Heart left ventricle (tissue), 16 donors: ENCODE measurements around the gene GRIP1. TPM values are rescaled to one million over a fixed set of nuclear protein-coding genes. Genes with fewer than 3 reads are reported as not detected.

Experiments used
- ATAC-seq, 4 donors: fragments of 200-7000 bp; cut with Tn5 transposase; one replicate each; pipeline ENCODE4 v1.9.1; 2020 to 2022; ENCODE audit warnings: moderate library complexity in 4 of 4, mild to moderate bottlenecking in 3 of 4, moderate number of reproducible peaks in 1 of 4
- DNase-seq, 5 donors: peaks; one replicate each; pipeline ENCODE4 v3.0.0-alpha.2; 2020
- H3K27ac ChIP-seq, 12 donors: fragments of 200-600 bp; sonication (generic) in 4 of 12; one replicate each; pipeline versions ENCODE4 v1.5.0 to v1.8.0; 2016 to 2022; ENCODE audit warnings: mild to moderate bottlenecking in 2 of 12
- H3K27me3 ChIP-seq, 9 donors: fragments of 200-600 bp; sonication (generic) in 2 of 9; one replicate each; pipeline versions ENCODE4 v1.5.1 to v1.8.0; 2016 to 2022; ENCODE audit warnings: mild to moderate bottlenecking in 3 of 9
- H3K36me3 ChIP-seq, 9 donors: fragments of 200-600 bp; sonication (generic) in 2 of 9; one replicate each; pipeline versions ENCODE4 v1.5.0 to v1.8.0; 2018 to 2022; ENCODE audit warnings: mild to moderate bottlenecking in 2 of 9
- H3K4me1 ChIP-seq, 12 donors: fragments of 200-600 bp; sonication (generic) in 4 of 12; one replicate each; pipeline versions ENCODE4 v1.5.0 to v1.8.0; 2016 to 2022; ENCODE audit warnings: mild to moderate bottlenecking in 3 of 12
- H3K4me3 ChIP-seq, 12 donors: fragments of 200-600 bp; sonication (generic) in 4 of 12; one replicate each; pipeline versions ENCODE4 v1.5.0 to v1.8.0; 2017 to 2022; ENCODE audit warnings: mild to moderate bottlenecking in 9 of 12, moderate library complexity in 4 of 12
- H3K9me3 ChIP-seq, 12 donors: fragments of 200-600 bp; sonication (generic) in 4 of 12; one replicate each; pipeline versions ENCODE4 v1.5.0 to v1.8.0; 2016 to 2022; ENCODE audit warnings: mild to moderate bottlenecking in 1 of 12
- CTCF ChIP-seq, 12 donors: fragments of 200-600 bp; sonication (generic) in 4 of 12; IDR thresholded peaks; one replicate each; pipeline versions ENCODE4 v1.5.0 to v1.8.0; 2018 to 2022; ENCODE audit warnings: antibody characterized with exemption in 12 of 12, mild to moderate bottlenecking in 5 of 12
- POLR2A ChIP-seq, 2 donors: fragments of 450-650 bp; IDR thresholded peaks; one replicate each; pipeline ENCODE4 v1.6.1; 2017; ENCODE audit warnings: antibody characterized with exemption in 2 of 2, mild to moderate bottlenecking in 2 of 2, moderate library complexity in 2 of 2
- WGBS, 4 donors: extraction: QIAGEN DNeasy Blood & Tissue Kit in 2 of 4; methylation state at CpG; one replicate each; pipeline versions ENCODE4 v1.1.5 to v1.1.7; 2013 to 2018; 5-methylcytosine and 5-hydroxymethylcytosine counted together
- intact Hi-C, 10 donors: fragments of 100-400 bp; cut with DNase I; formaldehyde crosslinking; loops; one replicate each; pipeline versions ENCODE4 v1.11.1 to v1.14.2; 2022
- polyA plus RNA-seq, 2 donors: library from polyadenylated mRNA; stranded (reverse); fragments of 200-250 nt; gene quantifications; one replicate each; pipeline ENCODE4 v1.2.3, GENCODE V29; 2013
- total RNA-seq, 9 donors: library from RNA; depleted of rRNA in 2 of 9; stranded (reverse); fragments of >200 nt in 2 of 9; fragmentation: NEBNext Ultra II Directional in 3 of 9; extraction: Animal tissue kit (Norgen Biotek cat#: 25700) in 3 of 9; gene quantifications; one replicate each; pipeline versions ENCODE4 v1.1.0 to v1.2.4, GENCODE V29; 2016 to 2023
- donor health status: ischemic (EF 13 %, LVEDD 7.1; RV severe dilation, severe dysfunction).
- donor health status: healthy with polysubstance abuse.
- donor health status: DM: no; HTN: yes; CAD: no.
- donor health status: DM: no; HTN: no; CAD: no.
- donor health status: ischemic (EF 25% LVEDD 6.9; RV normal size, moderate dysfunction).
- donor health status: ischemic (EF 25% LVEDD 5.7; RV mildly dilated, moderate dysfunction).
- donor health status: healthy.
- donor health status: DM: yes; HTN: yes; CAD: no.
- donor health status: ischemic (EF 35%, LVEDD 5.7; RV mildly dilated, moderate dysfunction).
- donor health status: nonischemic (EF 11% LVEDD 7.7; RV severe dilation, severe dysfunction).
- donor health status: DM: yes; HTN: yes; CAD: no.
- donor health status: PGD.
- donor health status: ischemic (EF 29% LVEDD 5.4; RV normal size, mild dysfunction).
- donor health status: nonischemic (EF 23%, LVEDD 6.1; RV moderate dilation, normal function).

GRIP1 gene
- total and polyA plus RNA-seq, 11 donors = 0.30 to 8.4 (median 1.5) TPM

- Histone ChIP-seq H3K4me3 (no peak overlapping the region), H3K27ac (no peak overlapping the region), H3K36me3 (no peaks in the 10 kb centered on the region), H3K27me3 (no peaks in the 10 kb centered on the region), H3K4me1 (no peaks in the 10 kb centered on the region), H3K9me3 (no peaks in the 10 kb centered on the region)
- intact Hi-C loops = no loop called here
- 56 to 72% (median 62%) methylated on average over 4 of the region's 4 CpGs for WGBS, 4 donors
- no peak for DNase-seq
- ATAC-seq = no peak
- TF ChIP-seq POLR2A (IDR thresholded peaks at IDR 0.05) = no peak
- TF ChIP-seq CTCF (IDR thresholded peaks at IDR 0.05) = no peak
Measured at GRCh38 chr12:66724616-66725015, 45.7 kb upstream of the GRIP1 start.

GRCh38 chr12:66724026-66724425 lies 45.1 kb upstream of the GRIP1 start:
- intact Hi-C loops = no loop called here
- TF ChIP-seq CTCF (IDR thresholded peaks at IDR 0.05) (no peak), POLR2A (IDR thresholded peaks at IDR 0.05) (no peak)
- H3K27me3 ChIP-seq = no peaks in the 10 kb centered on the region
- no peak overlapping the region for H3K4me3 ChIP-seq
- no peaks in the 10 kb centered on the region for H3K9me3 ChIP-seq
- no peak for DNase-seq
- no peak overlapping the region for H3K27ac ChIP-seq
- WGBS, 4 donors = 79 to 90% (median 84%) methylated on average over 2 of the region's 2 CpGs
- H3K36me3 ChIP-seq = no peaks in the 10 kb centered on the region
- H3K4me1 ChIP-seq = no peaks in the 10 kb centered on the region
- ATAC-seq = no peak

GRCh38 chr12:66719862-66720261 lies 41.0 kb upstream of the GRIP1 start:
- DNase-seq (no peak), ATAC-seq (no peak)
- Histone ChIP-seq H3K36me3 (no peaks in the 10 kb centered on the region), H3K27me3 (no peaks in the 10 kb centered on the region), H3K9me3 (no peaks in the 10 kb centered on the region), H3K4me1 (no peaks in the 10 kb centered on the region), H3K4me3 (no peak overlapping the region), H3K27ac (no peak overlapping the region)
- WGBS, 4 donors = 87 to 93% (median 90%) methylated on average over 2 of the region's 2 CpGs
- TF ChIP-seq CTCF (IDR thresholded peaks at IDR 0.05) (no peak), POLR2A (IDR thresholded peaks at IDR 0.05) (no peak)
- intact Hi-C loops = no loop called here

- ATAC-seq (no peak), DNase-seq (no peak)
- 78 to 86% (median 82%) methylated on average over 3 of the region's 3 CpGs for WGBS, 4 donors
- intact Hi-C loops = no loop called here
- H3K36me3 ChIP-seq = no peaks in the 10 kb centered on the region
- H3K4me3 ChIP-seq = no peak overlapping the region
- H3K27me3 ChIP-seq = no peaks in the 10 kb centered on the region
- H3K27ac ChIP-seq = no peak overlapping the region
- H3K4me1 ChIP-seq = peaks cover 0 to 9% (median 0%) of the 10 kb centered on the region in 12 donors
- H3K9me3 ChIP-seq = no peaks in the 10 kb centered on the region
- TF ChIP-seq POLR2A (IDR thresholded peaks at IDR 0.05) = no peak
- no peak for TF ChIP-seq CTCF (IDR thresholded peaks at IDR 0.05)
Measured at GRCh38 chr12:66717036-66717673, 38.3 kb upstream of the GRIP1 start.
